Stimulated activated naive CD8-positive, alpha-beta T cell treated with anti-CD3 and anti-CD28 coated beads, Interleukin-15, Interleukin-2, amounts not matched to agents 100 ng/mL and 50 ng/mL, for 24 hours (primary cell): ENCODE results near the gene MYH15.

ENCODE experiments used
- H3K27ac Mint-ChIP-seq: one replicate; pipeline ENCODE4 v1.8.0; 2021; ENCODE audit warnings: mild to moderate bottlenecking, mixed read lengths
- H3K27me3 Mint-ChIP-seq: one replicate; pipeline ENCODE4 v1.8.0; 2021; ENCODE audit warnings: mixed read lengths
- H3K36me3 Mint-ChIP-seq: one replicate; pipeline ENCODE4 v1.8.0; 2021; ENCODE audit warnings: low read depth, mixed read lengths
- H3K4me1 Mint-ChIP-seq: one replicate; pipeline ENCODE4 v1.8.0; 2021; ENCODE audit warnings: low read depth, mixed read lengths
- H3K4me3 Mint-ChIP-seq: one replicate; pipeline ENCODE4 v1.8.0; 2021; ENCODE audit warnings: mild to moderate bottlenecking, mixed read lengths
- H3K9me3 Mint-ChIP-seq: one replicate; pipeline ENCODE4 v1.8.0; 2021; ENCODE audit warnings: mixed read lengths

MYH15 gene

GRCh38 chr3:108471426-108471825, 39.0 kb downstream of the MYH15 start:
- Mint-ChIP-seq H3K27ac (no peak overlapping the region), H3K27me3 (peaks cover 7% of the 10 kb centered on the region), H3K36me3 (no peaks in the 10 kb centered on the region), H3K4me1 (no peaks in the 10 kb centered on the region), H3K4me3 (no peak overlapping the region), H3K9me3 (no peaks in the 10 kb centered on the region)

GRCh38 chr3:108469126-108469525, 41.3 kb downstream of the MYH15 start:
- Mint-ChIP-seq H3K4me1 (no peaks in the 10 kb centered on the region), H3K36me3 (no peaks in the 10 kb centered on the region), H3K27me3 (peaks cover 7% of the 10 kb centered on the region), H3K27ac (no peak overlapping the region), H3K9me3 (no peaks in the 10 kb centered on the region), H3K4me3 (no peak overlapping the region)

- Mint-ChIP-seq H3K9me3 (no peaks in the 10 kb centered on the region), H3K4me3 (no peak overlapping the region), H3K36me3 (no peaks in the 10 kb centered on the region), H3K27ac (no peak overlapping the region), H3K4me1 (no peaks in the 10 kb centered on the region), H3K27me3 (peaks cover 7% of the 10 kb centered on the region)
Observed at GRCh38 chr3:108468577-108468976, 41.8 kb downstream of the MYH15 start.

DNA sequence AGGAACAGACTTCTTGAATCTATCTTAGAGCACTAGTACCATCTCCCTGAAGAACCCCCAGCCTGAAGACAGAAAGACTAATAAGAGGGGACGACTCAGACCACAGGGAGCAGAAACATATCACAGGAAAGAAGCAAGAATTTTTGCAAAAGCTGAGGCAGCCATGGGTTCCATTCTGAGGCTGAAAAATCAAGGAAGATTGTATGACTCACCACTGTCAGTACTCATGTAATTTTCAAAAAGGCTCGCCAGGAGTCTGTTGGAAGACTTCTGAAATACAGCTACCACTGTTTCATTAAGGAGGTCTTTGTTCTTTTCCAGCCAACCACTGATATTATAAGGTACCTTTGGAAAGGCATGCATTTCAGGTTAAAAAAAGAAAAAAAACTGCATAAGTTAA, 47.5 kb downstream of the MYH15 start:
- Mint-ChIP-seq H3K4me3 (no peak overlapping the region), H3K36me3 (no peaks in the 10 kb centered on the region), H3K27ac (no peak overlapping the region), H3K4me1 (peaks cover 3% of the 10 kb centered on the region), H3K27me3 (no peaks in the 10 kb centered on the region), H3K9me3 (no peaks in the 10 kb centered on the region)

GRCh38 chr3:108461661-108462111, 48.7 kb downstream of the MYH15 start:
- H3K9me3 Mint-ChIP-seq = no peaks in the 10 kb centered on the region
- H3K36me3 Mint-ChIP-seq = no peaks in the 10 kb centered on the region
- no peak overlapping the region for H3K27ac Mint-ChIP-seq
- H3K4me3 Mint-ChIP-seq = no peak overlapping the region
- peaks cover 3% of the 10 kb centered on the region for H3K4me1 Mint-ChIP-seq
- H3K27me3 Mint-ChIP-seq = no peaks in the 10 kb centered on the region

DNA sequence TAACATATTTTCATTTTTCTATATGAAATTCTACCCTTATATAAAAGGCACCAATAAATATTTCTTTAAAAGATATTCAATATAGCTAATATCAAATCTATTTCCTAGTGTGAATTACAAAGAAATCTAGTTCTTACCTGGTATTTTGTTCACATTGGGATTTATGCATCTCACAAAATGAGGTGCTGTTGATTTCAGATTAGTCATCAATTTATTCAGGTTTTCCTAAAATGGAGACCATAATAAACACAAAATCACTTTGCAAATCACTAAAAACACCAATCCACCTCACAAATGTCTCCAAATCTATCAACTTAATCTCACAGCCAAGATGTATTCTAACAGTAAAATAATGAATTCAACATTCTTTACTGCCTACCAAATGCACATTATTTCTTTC, 51.2 kb downstream of the MYH15 start:
- H3K9me3 Mint-ChIP-seq = peaks cover 3% of the 10 kb centered on the region

DNA sequence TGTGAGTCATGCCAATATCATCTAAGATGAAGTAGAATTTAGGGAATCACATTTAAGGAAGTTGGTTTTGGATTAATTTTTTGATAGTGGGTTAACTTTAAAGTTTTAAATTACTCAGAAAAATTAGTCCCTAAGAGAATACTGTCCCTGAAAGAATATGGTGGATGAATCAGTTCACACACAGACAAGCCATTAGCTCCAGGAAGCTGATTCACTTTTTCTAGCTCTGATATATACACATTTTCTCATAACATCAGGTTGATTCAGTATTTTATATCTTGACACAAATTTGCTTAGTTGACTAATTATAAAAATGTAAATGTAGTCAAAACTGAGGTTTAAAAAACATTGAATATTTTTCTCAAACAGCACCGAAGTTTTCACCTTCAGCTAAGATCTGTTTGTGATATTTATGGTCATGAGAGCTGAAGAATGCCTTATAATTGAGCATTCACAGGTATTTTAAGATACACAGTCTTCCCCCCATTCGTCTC, 55.1 kb downstream of the MYH15 start:
- Mint-ChIP-seq H3K9me3 (peaks cover 3% of the 10 kb centered on the region), H3K36me3 (no peaks in the 10 kb centered on the region), H3K4me1 (no peaks in the 10 kb centered on the region), H3K27ac (no peak overlapping the region), H3K4me3 (no peak overlapping the region), H3K27me3 (no peaks in the 10 kb centered on the region)

More for the DNA sequence above, 51.2 kb downstream of the MYH15 start:
- H3K4me1 Mint-ChIP-seq = peaks cover 3% of the 10 kb centered on the region
- H3K27me3 Mint-ChIP-seq = no peaks in the 10 kb centered on the region
- H3K36me3 Mint-ChIP-seq = no peaks in the 10 kb centered on the region
- H3K4me3 Mint-ChIP-seq = no peak overlapping the region
- H3K27ac Mint-ChIP-seq = no peak overlapping the region

GRCh38 chr3:108453565-108453964, 56.8 kb downstream of the MYH15 start:
- Mint-ChIP-seq H3K4me3 (no peak overlapping the region), H3K9me3 (peaks cover 3% of the 10 kb centered on the region), H3K27ac (no peak overlapping the region), H3K4me1 (no peaks in the 10 kb centered on the region), H3K27me3 (peaks cover 3% of the 10 kb centered on the region), H3K36me3 (no peaks in the 10 kb centered on the region)

DNA sequence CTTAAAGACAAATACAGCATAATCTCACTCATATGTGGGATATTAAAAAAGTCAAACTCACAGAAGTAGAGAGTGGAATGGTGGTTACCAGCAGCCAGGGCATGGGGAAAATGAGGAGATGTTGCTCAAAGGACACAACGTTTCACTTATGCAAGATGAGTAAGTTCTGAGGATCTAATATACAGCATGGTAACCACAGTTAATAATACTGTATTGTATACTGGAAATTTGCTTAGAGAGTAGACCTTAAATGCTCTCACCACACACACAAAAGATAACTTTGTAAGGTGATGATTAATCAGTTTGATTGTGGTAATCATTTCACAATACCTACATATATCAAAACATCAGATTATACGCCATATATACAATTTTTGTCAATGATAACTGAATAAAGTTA, 60.0 kb downstream of the MYH15 start:
- H3K27ac Mint-ChIP-seq = no peak overlapping the region
- no peak overlapping the region for H3K4me3 Mint-ChIP-seq
- peaks cover 16% of the 10 kb centered on the region for H3K9me3 Mint-ChIP-seq
- peaks cover 3% of the 10 kb centered on the region for H3K27me3 Mint-ChIP-seq
- peaks cover 8% of the 10 kb centered on the region for H3K36me3 Mint-ChIP-seq
- no peaks in the 10 kb centered on the region for H3K4me1 Mint-ChIP-seq

DNA sequence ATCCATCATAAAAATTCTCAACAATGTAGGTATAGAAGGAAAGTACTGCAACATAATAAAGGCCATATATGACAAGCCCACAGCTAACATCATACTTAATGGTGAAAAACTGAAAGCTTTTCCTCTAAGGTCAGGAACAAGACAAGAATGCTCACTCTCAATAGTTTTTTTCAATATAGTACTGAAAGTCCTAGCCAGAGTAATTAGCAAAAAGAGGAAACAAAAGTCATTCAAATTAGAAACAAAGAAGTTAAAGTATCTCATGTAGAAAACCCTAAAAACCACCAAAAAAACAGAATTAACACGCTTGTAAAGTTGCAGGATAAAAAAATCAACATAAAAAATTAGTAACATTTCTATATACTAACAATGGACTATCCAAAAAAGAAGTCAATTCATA, 61.8 kb downstream of the MYH15 start:
- Mint-ChIP-seq H3K27me3 (peaks cover 3% of the 10 kb centered on the region), H3K36me3 (peaks cover 8% of the 10 kb centered on the region), H3K9me3 (peaks cover 18% of the 10 kb centered on the region), H3K4me1 (no peaks in the 10 kb centered on the region), H3K27ac (no peak overlapping the region), H3K4me3 (no peak overlapping the region)

GRCh38 chr3:108447096-108447847, 63.1 kb downstream of the MYH15 start:
- Mint-ChIP-seq H3K4me3 (no peak overlapping the region), H3K4me1 (no peaks in the 10 kb centered on the region), H3K27me3 (peaks cover 3% of the 10 kb centered on the region), H3K27ac (no peak overlapping the region), H3K36me3 (peaks cover 8% of the 10 kb centered on the region), H3K9me3 (peaks cover 18% of the 10 kb centered on the region)

DNA sequence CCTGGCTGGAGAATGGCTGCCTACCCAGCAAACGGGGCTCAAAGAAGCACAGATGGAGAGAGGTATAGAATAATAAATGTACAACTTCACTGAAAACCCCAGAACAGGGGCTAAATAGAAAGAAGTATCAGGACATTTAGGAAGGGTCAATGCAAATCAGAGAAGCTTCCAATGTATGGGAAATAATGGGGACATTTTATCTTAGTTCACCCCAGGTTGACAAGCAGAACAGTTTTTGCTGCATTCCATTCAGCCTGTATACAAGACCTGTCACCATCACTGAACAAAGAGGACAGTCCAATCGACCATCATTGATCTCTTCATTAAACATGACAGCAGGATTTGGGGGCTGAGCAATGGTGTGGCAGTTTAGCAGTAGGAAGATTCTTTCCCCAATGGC, 68.1 kb downstream of the MYH15 start:
- Mint-ChIP-seq H3K27me3 (peaks cover 3% of the 10 kb centered on the region), H3K9me3 (peaks cover 16% of the 10 kb centered on the region), H3K36me3 (peaks cover 6% of the 10 kb centered on the region), H3K4me3 (no peak overlapping the region), H3K4me1 (no peaks in the 10 kb centered on the region), H3K27ac (no peak overlapping the region)

- H3K4me3 Mint-ChIP-seq = no peak overlapping the region
- no peak overlapping the region for H3K27ac Mint-ChIP-seq
- no peaks in the 10 kb centered on the region for H3K4me1 Mint-ChIP-seq
- H3K27me3 Mint-ChIP-seq = peaks cover 3% of the 10 kb centered on the region
- H3K36me3 Mint-ChIP-seq = no peaks in the 10 kb centered on the region
- H3K9me3 Mint-ChIP-seq = peaks cover 8% of the 10 kb centered on the region
Observed at GRCh38 chr3:108441518-108441917, 68.9 kb downstream of the MYH15 start.

- Mint-ChIP-seq H3K4me3 (no peak overlapping the region), H3K4me1 (no peaks in the 10 kb centered on the region), H3K9me3 (peaks cover 5% of the 10 kb centered on the region), H3K27ac (no peak overlapping the region), H3K27me3 (peaks cover 3% of the 10 kb centered on the region), H3K36me3 (no peaks in the 10 kb centered on the region)
Observed at GRCh38 chr3:108441071-108441507, 69.3 kb downstream of the MYH15 start.

DNA sequence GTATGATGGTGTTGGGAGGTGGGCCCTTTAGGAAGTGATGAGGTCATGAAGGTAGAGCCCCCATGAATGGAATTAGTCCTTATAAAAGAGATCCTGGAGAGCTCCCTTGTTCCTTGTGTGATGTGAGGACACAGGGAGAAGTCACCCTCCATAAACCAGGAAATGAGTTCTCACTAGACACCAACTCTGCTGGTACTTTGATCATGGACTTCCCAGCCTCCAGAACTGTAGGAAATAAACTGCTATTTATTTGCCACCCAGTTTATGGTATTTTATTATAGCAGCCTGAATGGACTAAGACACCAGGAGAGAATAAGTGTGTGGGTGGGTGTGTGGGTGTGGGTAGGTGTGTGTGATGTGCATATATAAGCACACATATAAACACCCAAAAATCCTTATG, 71.9 kb downstream of the MYH15 start:
- no peak overlapping the region for H3K4me3 Mint-ChIP-seq
- H3K4me1 Mint-ChIP-seq = no peaks in the 10 kb centered on the region
- peaks cover 2% of the 10 kb centered on the region for H3K9me3 Mint-ChIP-seq
- H3K27me3 Mint-ChIP-seq = peaks cover 3% of the 10 kb centered on the region
- H3K36me3 Mint-ChIP-seq = no peaks in the 10 kb centered on the region
- no peak overlapping the region for H3K27ac Mint-ChIP-seq

DNA sequence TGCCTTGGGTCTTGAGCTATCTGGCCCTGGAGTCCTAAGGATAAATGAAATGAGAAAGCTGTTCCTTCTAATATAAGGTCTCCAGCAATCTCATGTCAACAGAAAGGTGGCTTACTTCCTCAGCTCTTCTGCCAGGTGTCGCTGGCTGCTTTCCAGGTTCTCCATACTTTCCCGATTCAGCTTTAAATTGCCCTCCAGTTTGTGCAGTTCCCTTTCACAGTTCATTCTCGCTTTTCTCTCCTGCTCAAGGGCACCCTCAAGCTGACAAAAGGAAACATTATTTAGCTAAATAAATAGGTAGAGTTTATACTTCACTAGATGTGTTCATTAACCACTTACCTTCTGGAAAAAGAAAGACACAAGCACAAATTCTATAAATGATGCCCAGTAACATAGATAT, 73.0 kb downstream of the MYH15 start:
- Mint-ChIP-seq H3K27me3 (peaks cover 3% of the 10 kb centered on the region), H3K4me1 (no peaks in the 10 kb centered on the region), H3K36me3 (no peaks in the 10 kb centered on the region), H3K9me3 (peaks cover 4% of the 10 kb centered on the region), H3K27ac (no peak overlapping the region), H3K4me3 (no peak overlapping the region)
